H1 (cell line): ENCODE data around the gene PNPLA4. TPM values are rescaled to one million over a fixed set of nuclear protein-coding genes. Genes with fewer than 3 reads are reported as not detected.

Experiments
- polyA plus RNA-seq, 7 experiments: library from polyadenylated mRNA; depleted of rRNA in 3 of 7; stranded (reverse) in 5 of 7; unstranded in 2 of 7; fragments of >200 nt in 5 of 7; fragments of 200-250 nt in 2 of 7; gene quantifications; 1 replicate in 5 of 7; 2 replicates in 1 of 7; 4 replicates in 1 of 7; pipeline versions ENCODE4 v1.2.1 to v1.2.3, GENCODE V29; 2011 to 2013; ENCODE audit warnings: missing spikeins in 2 of 7, mixed read lengths in 2 of 7
- small RNA-seq: library from polyadenylated mRNA; stranded (forward); fragments of <200 nt; extraction: miRNeasy Mini kit (QIAGEN cat#:217004); gene quantifications from one replicate; pipeline ENCODE3, GENCODE V24; 2013; ENCODE audit not compliant: insufficient read depth
- total RNA-seq: library from RNA; stranded (reverse); fragmentation: NEBNext Ultra II Directional; extraction: Animal tissue kit (Norgen Biotek cat#: 25700); gene quantifications from 2 replicates; pipeline ENCODE4 v1.2.1, GENCODE V29; 2021

PNPLA4 gene
- total and polyA plus RNA-seq, 2 of the 8 experiments (the other 6 are each of a cell fraction or from before 2014, with no cell fraction given), result 14.3 to 18.2 TPM

Small RNAs within 50 kb of the gene (small RNA-seq; reads per million reads assigned to genes)
- not detected for gene AC005296.1

Other genes starting within 250 kb of the PNPLA4 start
- gene VCX, start 84.2 kb downstream of the PNPLA4 start, total RNA-seq, result not detected in 2 replicates
- gene VCX, start 84.2 kb downstream of the PNPLA4 start, polyA plus RNA-seq (2011; rRNA removed), result 0.22 TPM in 1 of 2 replicates, not detected in the other
- not detected in 2 replicates for gene VCX2, start 243.9 kb upstream of the PNPLA4 start, total RNA-seq
- gene VCX2, start 243.9 kb upstream of the PNPLA4 start, polyA plus RNA-seq (2011; rRNA removed), result not detected in 2 replicates